DND-41 (cell line): ENCODE measurements around the gene VPS35L.
A peak's percentile ranks its signal among the peaks of the same experiment; 100 is the strongest.

ENCODE experiments used
- ATAC-seq: fragments of 200-7000 bp; cut with Tn5 transposase; 3 replicates; pipeline ENCODE4 v1.9.1; 2021; ENCODE audit warnings: low read depth; ENCODE audit not compliant: insufficient read depth
- DNase-seq: peaks from one replicate; pipeline ENCODE4 v3.0.0-alpha.2; 2020
- H2AFZ ChIP-seq: 2 replicates; pipeline ENCODE4 v1.6.0; 2012; ENCODE audit warnings: low read depth, low read length
- H3K27ac ChIP-seq: 2 replicates; pipeline ENCODE4 v1.5.1; 2012; ENCODE audit warnings: low read length, inconsistent platforms
- H3K27me3 ChIP-seq: fragments of 200-600 bp; sonication (generic); 2 replicates; pipeline ENCODE4 v1.6.0; 2012; ENCODE audit warnings: low read length, mild to moderate bottlenecking, inconsistent platforms; ENCODE audit not compliant: insufficient read depth, poor library complexity
- H3K36me3 ChIP-seq: 2 replicates; pipeline ENCODE4 v1.5.1; 2012; ENCODE audit warnings: low read length, inconsistent platforms; ENCODE audit not compliant: insufficient read depth
- H3K4me1 ChIP-seq: 2 replicates; pipeline ENCODE4 v1.5.1; 2012; ENCODE audit warnings: mild to moderate bottlenecking, low read length; ENCODE audit not compliant: insufficient read depth
- H3K4me2 ChIP-seq: 2 replicates; pipeline ENCODE4 v1.6.0; 2012; ENCODE audit warnings: mild to moderate bottlenecking, moderate library complexity, low read length, inconsistent platforms; ENCODE audit not compliant: insufficient read depth
- H3K4me3 ChIP-seq, 2 experiments: fragments of 200-600 bp in 1 of 2; shearing (Covaris generic) in 1 of 2; 2 replicates each; pipeline ENCODE4 v1.5.1; 2012 to 2016; ENCODE audit warnings: inconsistent platforms in 2 of 2, low read length in 2 of 2, mild to moderate bottlenecking in 2 of 2, low read depth in 1 of 2, moderate library complexity in 1 of 2
- H3K79me2 ChIP-seq: 2 replicates; pipeline ENCODE4 v1.6.0; 2012; ENCODE audit warnings: low read length, inconsistent platforms; ENCODE audit not compliant: insufficient read depth
- H3K9ac ChIP-seq: 2 replicates; pipeline ENCODE4 v1.6.0; 2012; ENCODE audit warnings: low read depth, mild to moderate bottlenecking, inconsistent platforms, low read length, moderate library complexity
- H3K9me3 ChIP-seq: 2 replicates; pipeline ENCODE4 v1.5.1; 2012; ENCODE audit warnings: low read length, moderate library complexity, mild to moderate bottlenecking, inconsistent platforms; ENCODE audit not compliant: insufficient read depth, severe bottlenecking
- H4K20me1 ChIP-seq: 2 replicates; pipeline ENCODE4 v1.6.0; 2012; ENCODE audit warnings: low read length; ENCODE audit not compliant: insufficient read depth
- CTCF ChIP-seq: IDR thresholded peaks from 2 replicates; pipeline ENCODE4 v1.5.1; 2012; ENCODE audit warnings: borderline replicate concordance, low read length, moderate library complexity, mild to moderate bottlenecking; ENCODE audit not compliant: poor library complexity, severe bottlenecking; ENCODE audit errors: extremely low read depth
- EZH2 ChIP-seq: IDR thresholded peaks from 3 replicates; pipeline ENCODE4 v1.6.1; 2012; ENCODE audit warnings: borderline replicate concordance, low read depth, mild to moderate bottlenecking, moderate library complexity, low read length, inconsistent platforms; ENCODE audit not compliant: severe bottlenecking

Gene VPS35L

GRCh38 chr16:19524616-19525384 is 30.7 kb upstream of the VPS35L start:
- peaks cover 55% of the 10 kb centered on the region for H3K4me1 ChIP-seq
- H3K79me2 ChIP-seq: peaks cover 67% of the 10 kb centered on the region
- peak overlapping the region; percentile 84 for H3K9ac ChIP-seq
- H3K4me3 ChIP-seq: peak overlapping the region; percentile 80 to 97
- DNase-seq (no peak), ATAC-seq (no peak)
- H2AFZ ChIP-seq: peak overlapping the region; percentile 95
- no peak for TF ChIP-seq CTCF
- no peak for TF ChIP-seq EZH2
- peak overlapping the region; percentile 83 for H3K4me2 ChIP-seq
- no peaks in the 10 kb centered on the region for H3K9me3 ChIP-seq
- H3K27me3 ChIP-seq: no peaks in the 10 kb centered on the region
- H3K27ac ChIP-seq: peak overlapping the region; percentile 91
- no peaks in the 10 kb centered on the region for H4K20me1 ChIP-seq
- peaks cover 24% of the 10 kb centered on the region for H3K36me3 ChIP-seq

DNA sequence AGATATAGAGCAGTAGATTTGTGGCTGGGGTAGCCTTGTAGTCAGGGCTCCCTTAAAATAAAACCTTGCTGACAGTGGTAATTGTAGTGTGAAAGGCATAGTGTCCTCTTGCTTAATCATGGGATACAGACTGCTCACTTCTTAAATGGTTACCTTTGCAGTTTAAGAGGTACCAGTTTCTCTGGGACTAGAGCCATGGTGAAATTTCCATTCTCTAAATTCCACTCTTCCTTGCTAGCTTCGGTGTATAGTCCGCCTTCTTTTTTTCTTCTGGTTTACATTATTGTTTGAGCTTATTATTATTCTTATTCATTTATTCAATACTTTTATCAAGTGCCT is 30.1 kb upstream of the VPS35L start:
- Histone ChIP-seq H3K36me3 (peaks cover 29% of the 10 kb centered on the region), H4K20me1 (no peaks in the 10 kb centered on the region), H3K27ac (peak overlapping the region; percentile 91; the same call in 1 of the 2 replicates), H3K9me3 (no peaks in the 10 kb centered on the region), H3K79me2 (peaks cover 66% of the 10 kb centered on the region), H2AFZ (no peak overlapping the region), H3K4me3 (peak overlapping the region in 1 of 2 experiments; percentile 97; a peak in 3 of 4 replicates), H3K27me3 (no peaks in the 10 kb centered on the region), H3K9ac (peak overlapping the region; percentile 84), H3K4me2 (peak overlapping the region; percentile 83), H3K4me1 (peaks cover 50% of the 10 kb centered on the region)
- TF ChIP-seq EZH2: no peak
- TF ChIP-seq CTCF: no peak
- no peak for ATAC-seq
- no peak for DNase-seq

- Histone ChIP-seq H3K9me3 (no peaks in the 10 kb centered on the region), H4K20me1 (no peaks in the 10 kb centered on the region), H3K4me2 (0 out of 2 replicates have a peak overlapping the region, but pooled peaks have one; percentile 83), H3K27ac (no peak overlapping the region), H3K4me1 (peaks cover 39% of the 10 kb centered on the region), H3K27me3 (no peaks in the 10 kb centered on the region), H3K36me3 (peaks cover 40% of the 10 kb centered on the region), H3K9ac (peak overlapping the region; percentile 9; the same call in 1 of the 2 replicates), H3K4me3 (no peak overlapping the region), H2AFZ (no peak overlapping the region), H3K79me2 (peaks cover 51% of the 10 kb centered on the region)
- ATAC-seq (no peak), DNase-seq (no peak)
- TF ChIP-seq CTCF: no peak
- TF ChIP-seq EZH2: no peak
Measured at GRCh38 chr16:19527161-19527560, 28.3 kb upstream of the VPS35L start.
